Ascending aorta (tissue), 2 donors: Measurements from ENCODE around the gene CFAP119. TPM values are rescaled to one million over a fixed set of nuclear protein-coding genes. Genes with fewer than 3 reads are reported as not detected.

ENCODE experiments used
- DNase-seq, 2 donors: peaks; one replicate each; pipeline ENCODE4 v3.0.0-alpha.2; 2019; ENCODE audit warnings: low spot score in 2 of 2
- H3K27ac ChIP-seq, 2 donors: fragments of 200-600 bp; sonication (generic); one replicate each; pipeline ENCODE4 v1.5.1; 2016 to 2017; ENCODE audit warnings: mild to moderate bottlenecking in 1 of 2
- H3K27me3 ChIP-seq: fragments of 200-600 bp; sonication (generic); one replicate; pipeline ENCODE4 v1.5.1; 2017
- H3K36me3 ChIP-seq, 2 donors: fragments of 200-600 bp; sonication (generic); one replicate each; pipeline ENCODE4 v1.5.1; 2016
- H3K4me1 ChIP-seq, 2 donors: fragments of 200-600 bp; sonication (generic); one replicate each; pipeline ENCODE4 v1.5.1; 2016 to 2017; ENCODE audit warnings: mild to moderate bottlenecking in 1 of 2
- H3K4me3 ChIP-seq, 2 donors: fragments of 200-600 bp; sonication (generic); one replicate each; pipeline ENCODE4 v1.5.1; 2016 to 2017; ENCODE audit warnings: mild to moderate bottlenecking in 1 of 2
- H3K9me3 ChIP-seq, 2 donors: fragments of 200-600 bp; sonication (generic); one replicate each; pipeline ENCODE4 v1.5.1; 2016
- CTCF ChIP-seq, 3 experiments: fragments of 200-600 bp in 2 of 3; fragments of 450-650 bp in 1 of 3; sonication (generic) in 2 of 3; IDR thresholded peaks; one replicate each; pipeline ENCODE4 v1.5.1; 2016 to 2019; ENCODE audit warnings: antibody characterized with exemption in 3 of 3, mild to moderate bottlenecking in 1 of 3, moderate library complexity in 1 of 3
- intact Hi-C: fragments of 100-400 bp; cut with DNase I; formaldehyde crosslinking; loops from one replicate; pipeline ENCODE4 v1.15.1; 2023
- total RNA-seq: library from RNA; depleted of rRNA; stranded (reverse); fragments of >200 nt; gene quantifications from one replicate; pipeline ENCODE4 v1.1.0, GENCODE V29; 2016

CFAP119 gene
- total RNA-seq, 1 donor from 2014 or later, result not detected

DNA sequence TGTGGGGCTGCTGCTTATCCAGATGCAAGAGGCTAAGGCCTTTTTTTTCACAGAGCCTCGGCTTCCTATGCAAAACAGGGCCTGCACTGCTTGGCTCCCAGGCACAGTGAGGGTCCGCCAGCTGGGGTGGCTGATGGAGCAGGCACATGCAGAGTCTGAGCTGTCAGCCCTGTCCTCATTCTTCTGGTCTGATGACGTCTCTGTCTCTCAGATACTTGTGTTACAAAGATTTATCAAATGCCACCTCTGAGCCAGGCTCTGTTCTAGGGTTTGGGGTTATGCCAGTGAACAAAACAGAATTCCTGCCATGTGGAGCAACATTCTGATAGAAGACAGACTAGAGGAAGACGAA lies 5.0 kb upstream of the CFAP119 start:
- intact Hi-C loops, result no loop called here
- Histone ChIP-seq H3K4me3 (no peak overlapping the region), H3K27me3 (no peaks in the 10 kb centered on the region), H3K36me3 (peaks cover 80 to 84% of the 10 kb centered on the region in 2 donors), H3K27ac (no peak overlapping the region), H3K4me1 (peaks cover 9 to 14% of the 10 kb centered on the region in 2 donors), H3K9me3 (no peaks in the 10 kb centered on the region)
- TF ChIP-seq CTCF (IDR thresholded peaks at IDR 0.05), result no peak
- no peak for DNase-seq

DNA sequence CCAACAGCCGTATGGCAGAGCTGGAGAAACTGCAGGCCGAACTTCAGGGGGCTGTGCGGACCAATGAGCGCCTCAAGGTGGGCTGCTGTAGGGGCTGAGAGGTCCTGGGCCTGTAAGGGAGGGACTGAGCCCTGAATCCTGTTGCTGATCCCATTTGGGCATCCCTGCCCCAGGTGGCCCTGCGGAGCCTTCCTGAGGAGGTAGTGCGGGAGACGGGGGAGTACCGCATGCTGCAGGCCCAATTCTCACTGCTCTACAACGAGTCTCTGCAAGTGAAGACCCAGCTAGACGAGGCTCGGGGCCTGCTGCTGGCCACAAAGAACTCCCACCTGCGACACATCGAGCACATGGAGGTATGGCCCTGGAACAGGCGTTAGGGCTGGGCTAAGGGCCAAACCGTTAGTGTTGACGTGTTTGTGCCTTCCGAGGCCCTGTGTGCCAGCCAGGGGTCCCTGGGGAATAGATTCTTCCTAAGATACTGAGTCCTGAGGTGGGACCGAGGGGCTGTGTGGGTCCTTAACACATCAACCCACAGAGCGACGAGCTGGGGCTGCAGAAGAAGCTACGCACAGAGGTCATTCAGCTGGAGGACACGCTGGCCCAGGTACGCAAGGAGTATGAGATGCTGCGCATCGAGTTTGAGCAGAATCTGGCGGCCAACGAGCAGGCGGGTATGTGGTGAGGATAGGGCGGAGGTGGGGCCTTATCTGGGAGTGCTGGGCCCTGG lies 4.5 kb upstream of the CFAP119 start:
- Histone ChIP-seq H3K36me3 (peaks cover 74 to 78% of the 10 kb centered on the region in 2 donors), H3K27ac (no peak overlapping the region), H3K9me3 (no peaks in the 10 kb centered on the region), H3K4me1 (peaks cover 11 to 14% of the 10 kb centered on the region in 2 donors), H3K27me3 (no peaks in the 10 kb centered on the region), H3K4me3 (no peak overlapping the region)
- intact Hi-C loops, result no loop called here
- no peak for DNase-seq
- TF ChIP-seq CTCF (IDR thresholded peaks at IDR 0.05), result no peak

GRCh38 chr16:30764816-30765465 lies 3.1 kb upstream of the CFAP119 start:
- no peaks in the 10 kb centered on the region for H3K9me3 ChIP-seq
- H3K27me3 ChIP-seq, result no peaks in the 10 kb centered on the region
- peaks cover 16 to 20% of the 10 kb centered on the region in 2 donors for H3K4me1 ChIP-seq
- H3K27ac ChIP-seq, result no peak overlapping the region
- H3K36me3 ChIP-seq, result peaks cover 61 to 64% of the 10 kb centered on the region in 2 donors
- no peak for TF ChIP-seq CTCF (IDR thresholded peaks at IDR 0.05)
- no peak overlapping the region for H3K4me3 ChIP-seq
- intact Hi-C loops, result no loop called here
- no peak for DNase-seq

GRCh38 chr16:30764086-30764485 lies 2.2 kb upstream of the CFAP119 start:
- peaks cover 16 to 20% of the 10 kb centered on the region in 2 donors for H3K4me1 ChIP-seq
- no peaks in the 10 kb centered on the region for H3K9me3 ChIP-seq
- H3K27ac ChIP-seq, result no peak overlapping the region
- no peak for DNase-seq
- intact Hi-C loops, result no loop called here
- H3K4me3 ChIP-seq, result peak overlapping the region in 1 of 2 donors; percentile 85
- H3K36me3 ChIP-seq, result peaks cover 52 to 56% of the 10 kb centered on the region in 2 donors
- H3K27me3 ChIP-seq, result no peaks in the 10 kb centered on the region
- TF ChIP-seq CTCF (IDR thresholded peaks at IDR 0.05), result no peak

DNA sequence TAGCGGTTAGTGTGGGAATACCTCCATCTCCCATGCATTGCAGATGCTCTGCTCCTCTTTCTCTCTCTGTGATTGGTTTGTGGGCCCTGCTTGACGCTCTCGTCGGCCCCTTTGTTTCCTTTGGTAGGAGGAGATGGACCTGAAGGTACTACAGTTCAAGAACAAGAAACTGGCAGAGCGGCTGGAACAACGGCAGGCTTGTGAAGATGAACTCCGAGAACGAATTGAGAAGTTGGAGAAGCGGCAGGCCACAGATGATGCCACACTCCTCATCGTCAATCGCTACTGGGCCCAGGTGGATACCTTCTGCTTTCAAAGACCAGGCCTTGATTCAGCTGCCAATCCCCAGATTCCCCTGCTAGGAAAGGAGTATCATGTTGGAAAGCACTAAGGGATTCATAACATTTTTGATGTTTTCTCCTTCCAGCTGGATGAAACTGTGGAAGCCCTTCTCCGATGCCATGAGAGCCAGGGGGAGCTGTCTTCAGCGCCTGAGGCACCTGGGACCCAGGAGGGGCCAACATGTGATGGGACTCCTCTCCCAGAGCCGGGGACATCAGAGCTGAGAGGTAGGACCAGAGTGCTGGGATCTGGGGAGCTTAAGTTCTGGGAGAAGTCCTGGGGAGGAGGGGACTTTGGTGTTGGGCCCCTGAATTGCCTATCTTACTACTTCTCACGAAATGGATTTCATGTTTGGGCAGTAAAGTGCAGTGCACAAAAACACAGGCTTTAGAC lies 1.3 kb upstream of the CFAP119 start:
- TF ChIP-seq CTCF (IDR thresholded peaks at IDR 0.05), result no peak
- no peaks in the 10 kb centered on the region for H3K9me3 ChIP-seq
- peak overlapping the region; percentile 85 to 88 for H3K4me3 ChIP-seq
- intact Hi-C loops, result loop anchor here (1.0 kb wide), 2 partner anchors 15 to 65 kb away; partner anchors contain the start of gene PHKG2
- peak overlapping the region; percentile 89 to 96 for H3K27ac ChIP-seq
- H3K27me3 ChIP-seq, result no peaks in the 10 kb centered on the region
- peaks cover 43 to 46% of the 10 kb centered on the region in 2 donors for H3K36me3 ChIP-seq
- DNase-seq, result no peak
- H3K4me1 ChIP-seq, result peaks cover 16 to 20% of the 10 kb centered on the region in 2 donors
